ENCODE measurements around the gene TDRD7.

DNA sequence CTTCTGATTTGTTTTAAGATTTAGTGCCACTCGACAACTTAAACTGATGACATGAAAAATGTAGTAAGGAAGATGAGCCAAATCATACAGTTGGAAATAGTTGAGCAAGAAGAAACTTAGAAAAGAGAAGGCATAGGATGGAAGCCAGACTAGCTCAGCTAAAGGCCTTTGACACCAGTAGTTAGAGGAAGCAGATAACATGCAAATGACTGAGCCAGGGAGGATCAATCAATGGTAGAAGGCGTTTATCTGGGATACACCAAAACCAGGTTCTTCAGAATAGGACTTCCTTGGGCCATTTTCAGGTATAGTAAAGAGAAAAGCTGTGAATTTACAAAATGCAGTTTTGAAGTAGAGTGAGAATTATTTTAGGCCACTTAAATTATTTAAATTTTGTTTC is 3.2 kb downstream of the TDRD7 start:
- no peak for TF ChIP-seq POLR2AphosphoS5 (IDR thresholded peaks at IDR 0.05; ENCODE audit: low read depth, low read length)
- no peak for TF ChIP-seq POLR2A (IDR thresholded peaks at IDR 0.05; ENCODE audit: low read depth, low read length)
